GM08714 (cell line): ENCODE measurements around the gene TCTN2.
A peak's percentile ranks its signal among the peaks of the same experiment; 100 is the strongest.

Experiments used
- H3K4me3 ChIP-seq: fragments of 200-500 bp; sonication (Bioruptor generic); 2 replicates; pipeline ENCODE4 v1.5.1; 2014; ENCODE audit warnings: mild to moderate bottlenecking, low read length, inconsistent platforms
- ZNF274 ChIP-seq: IDR thresholded peaks from 2 replicates; pipeline ENCODE4 v1.6.1; 2012; ENCODE audit warnings: mild to moderate bottlenecking, low read depth, low read length

Gene TCTN2

DNA sequence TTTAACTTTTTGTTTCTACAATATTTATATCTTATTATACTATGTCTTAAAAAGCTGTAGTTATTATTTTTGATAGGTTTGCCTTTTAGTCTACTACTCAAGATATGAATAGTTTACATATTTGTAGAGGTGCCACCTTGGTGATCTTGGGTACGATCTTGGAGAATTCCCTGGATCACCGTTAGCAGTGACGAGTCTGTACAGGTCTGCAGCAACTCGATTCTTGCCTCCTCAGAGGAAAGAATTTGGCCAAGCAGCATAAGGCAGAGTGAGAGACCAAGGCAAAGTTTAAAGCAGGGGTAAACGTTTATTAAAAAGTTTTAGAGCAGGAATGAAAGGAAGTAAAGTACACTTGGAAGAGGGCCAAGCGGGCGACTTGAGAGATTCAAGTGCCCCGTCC lies 3.1 kb upstream of the TCTN2 start:
- no peak for TF ChIP-seq ZNF274
- no peak overlapping the region for H3K4me3 ChIP-seq

DNA sequence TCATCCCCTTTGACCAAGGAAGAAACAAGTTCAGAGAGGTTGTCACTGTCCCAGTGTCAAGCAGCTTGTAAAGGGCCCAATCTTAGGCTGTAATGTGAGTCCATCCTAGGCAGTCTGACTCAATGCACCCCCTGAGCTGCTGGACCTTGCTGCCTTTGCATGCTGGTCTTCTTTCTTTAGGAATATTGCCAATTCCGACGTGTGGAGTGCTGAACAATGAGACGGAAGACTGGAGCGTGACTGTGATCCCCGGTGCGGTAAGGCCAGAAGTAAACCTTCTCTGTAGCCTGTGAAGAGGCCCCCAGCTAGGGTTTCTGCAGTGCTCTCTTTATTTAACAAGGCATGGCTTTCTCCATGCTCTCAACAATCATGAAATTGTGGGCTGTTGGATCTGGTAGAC lies 963 bp downstream of the TCTN2 start:
- no peak overlapping the region for H3K4me3 ChIP-seq
- TF ChIP-seq ZNF274, result no peak

DNA sequence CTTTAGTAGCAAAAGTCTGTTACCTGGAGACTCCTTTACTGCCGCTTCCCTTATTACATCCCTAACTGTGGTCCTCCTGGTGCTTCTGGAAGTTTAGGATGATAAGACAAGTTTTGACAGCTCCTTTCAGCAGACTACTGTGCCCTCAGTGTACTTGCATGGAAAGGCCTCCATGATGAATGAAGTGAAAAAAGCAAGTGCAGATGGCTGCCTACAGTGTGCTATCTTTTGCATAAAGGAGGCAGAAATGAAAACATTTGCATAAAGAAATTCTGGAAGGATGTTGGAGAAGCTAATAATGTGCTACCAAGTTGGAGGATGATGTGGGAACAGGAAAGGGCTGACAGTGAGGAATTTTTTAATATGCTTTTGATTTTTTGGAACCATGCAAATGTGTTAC lies 4.5 kb downstream of the TCTN2 start:
- no peak for TF ChIP-seq ZNF274
- H3K4me3 ChIP-seq, result no peak overlapping the region

DNA sequence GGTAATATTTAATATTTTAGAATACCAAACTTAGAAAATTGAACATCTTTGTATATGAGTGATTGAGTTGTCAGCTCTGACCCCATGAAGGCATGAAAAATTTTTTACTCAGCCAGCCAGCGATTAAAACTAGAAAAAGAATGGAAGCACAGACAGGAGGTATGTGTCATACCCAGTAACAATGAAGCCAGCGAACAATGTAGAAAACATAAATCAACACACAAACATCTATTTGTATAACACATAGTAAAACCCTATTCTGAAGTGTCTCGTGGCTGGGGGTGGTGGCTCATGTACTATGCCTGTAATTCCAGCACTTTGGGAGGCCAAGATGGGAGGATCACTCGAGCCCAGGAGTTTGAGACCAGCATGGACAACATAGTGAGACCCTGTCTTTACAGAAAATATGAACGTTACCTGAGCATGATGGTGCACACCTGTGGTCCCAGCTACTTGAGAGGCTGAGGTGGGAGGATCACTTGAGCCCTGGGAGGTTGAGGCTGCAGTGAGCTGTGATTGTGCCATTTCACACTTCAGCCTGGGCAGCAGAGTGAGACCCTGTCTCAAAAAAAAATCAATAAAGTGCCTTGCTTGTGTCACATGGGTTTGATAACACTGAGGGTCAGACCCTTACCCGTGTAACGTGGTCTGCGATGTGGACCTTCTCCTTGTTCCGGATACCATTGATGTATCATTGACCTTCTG lies 5.9 kb downstream of the TCTN2 start:
- no peak overlapping the region for H3K4me3 ChIP-seq
- no peak for TF ChIP-seq ZNF274

DNA sequence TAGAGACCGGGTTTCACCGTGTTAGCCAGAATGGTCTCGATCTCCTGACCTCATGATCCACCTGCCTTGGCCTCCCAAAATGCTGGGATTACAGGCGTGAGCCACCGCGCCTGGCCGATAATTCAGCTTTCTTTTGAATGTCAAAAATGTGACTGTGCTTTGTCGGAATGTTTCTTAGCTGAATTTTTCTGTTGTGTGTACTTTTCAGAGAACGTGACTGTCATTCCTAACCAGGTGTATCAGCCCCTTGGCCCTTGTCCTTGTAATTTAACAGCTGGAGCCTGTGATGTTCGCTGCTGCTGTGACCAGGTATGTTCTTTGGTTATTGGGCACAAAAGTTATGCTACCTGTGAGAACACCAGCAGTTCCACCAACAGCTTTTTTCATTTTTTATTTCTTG lies 8.1 kb downstream of the TCTN2 start:
- no peak overlapping the region for H3K4me3 ChIP-seq
- TF ChIP-seq ZNF274, result no peak

DNA sequence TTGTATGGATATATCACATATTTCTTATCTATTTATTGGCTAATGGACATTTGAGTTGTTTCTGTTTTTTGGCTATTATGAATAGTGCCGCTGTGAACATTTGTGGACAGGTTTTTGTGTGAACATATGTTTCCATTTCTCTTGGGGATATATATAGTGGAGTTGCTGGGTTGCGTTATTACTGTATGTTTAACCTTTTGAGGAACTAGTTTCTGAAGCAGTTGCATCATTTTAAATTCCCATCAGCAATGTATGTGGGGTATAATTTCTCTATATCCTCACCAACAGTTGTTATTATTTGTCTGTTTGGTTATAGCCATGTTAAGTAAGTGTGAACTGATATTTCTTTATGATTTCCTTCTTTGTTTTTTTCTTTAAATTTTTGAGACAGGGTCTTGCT lies 10.7 kb downstream of the TCTN2 start:
- TF ChIP-seq ZNF274, result no peak
- H3K4me3 ChIP-seq, result no peak overlapping the region

DNA sequence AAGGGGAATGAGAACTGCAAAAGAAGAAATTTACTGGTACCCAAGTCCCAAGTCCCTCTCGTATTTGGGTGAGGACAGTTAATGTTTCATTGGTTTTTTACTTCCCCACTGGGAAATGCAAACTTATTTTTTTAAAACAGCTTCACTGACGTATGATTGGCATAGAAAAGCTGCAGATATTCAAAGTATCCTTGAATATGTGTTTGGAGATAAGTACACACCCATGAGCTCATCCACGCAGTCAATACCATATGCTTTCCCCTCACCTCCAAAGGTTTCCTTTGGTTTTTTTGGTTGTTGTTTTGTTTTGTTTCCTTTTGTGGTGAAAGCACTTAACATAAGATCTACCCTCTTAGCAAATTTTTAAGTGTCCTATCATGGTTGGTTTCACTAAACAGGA lies 13.1 kb downstream of the TCTN2 start:
- no peak overlapping the region for H3K4me3 ChIP-seq
- no peak for TF ChIP-seq ZNF274

DNA sequence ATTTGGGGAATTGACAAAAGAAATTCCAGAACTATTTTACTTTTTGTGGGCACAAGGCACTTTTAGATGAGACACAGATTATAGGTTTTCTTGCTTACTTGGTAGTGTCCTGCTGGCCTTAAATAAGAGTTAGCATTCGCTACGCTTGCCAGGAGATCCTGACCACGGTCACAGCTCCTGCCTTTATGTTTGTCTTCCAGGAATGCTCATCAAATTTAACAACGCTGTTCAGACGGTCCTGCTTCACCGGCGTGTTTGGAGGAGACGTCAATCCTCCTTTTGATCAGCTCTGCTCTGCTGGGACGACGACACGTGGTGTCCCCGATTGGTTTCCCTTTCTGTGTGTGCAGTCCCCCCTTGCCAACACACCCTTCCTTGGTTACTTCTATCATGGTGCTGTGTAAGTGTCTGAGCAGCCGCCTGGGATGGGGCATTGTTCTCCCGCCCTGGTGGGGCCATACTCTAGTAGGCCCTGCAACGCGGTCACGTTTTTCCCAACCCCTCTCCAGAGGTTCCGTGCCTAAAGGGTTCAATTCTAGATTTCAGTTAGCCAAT lies 15.8 kb downstream of the TCTN2 start:
- TF ChIP-seq ZNF274, result no peak

DNA sequence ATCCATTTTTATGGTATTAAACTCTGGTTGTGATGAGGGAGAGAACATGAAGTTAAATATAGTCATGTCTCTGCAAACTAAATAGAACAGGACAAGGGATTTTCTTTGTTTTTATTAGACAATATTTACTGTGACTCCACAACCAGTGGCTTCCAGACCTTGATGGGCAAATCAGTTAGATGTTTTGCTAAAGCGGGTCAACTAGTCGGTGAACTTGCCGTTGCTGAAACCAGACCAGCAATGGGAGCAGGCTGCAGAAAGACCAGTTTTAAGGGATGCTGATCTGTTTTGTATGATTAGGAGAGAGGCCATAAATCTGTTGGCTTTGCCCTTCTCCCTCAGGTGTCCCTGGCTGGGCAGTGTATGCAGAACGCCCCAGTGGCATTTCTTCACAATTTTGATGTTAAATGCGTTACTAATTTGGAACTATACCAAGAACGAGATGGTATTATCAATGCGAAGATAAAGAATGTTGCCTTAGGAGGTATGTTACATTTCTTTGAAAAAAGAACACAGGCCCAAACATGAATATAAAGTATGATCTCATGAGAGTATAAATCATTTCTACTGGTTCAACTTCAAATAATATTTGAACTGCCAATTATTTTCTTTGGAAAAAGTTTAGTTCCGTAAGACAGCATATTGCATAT lies 19.4 kb downstream of the TCTN2 start:
- no peak for TF ChIP-seq ZNF274
- H3K4me3 ChIP-seq, result no peak overlapping the region

More for the DNA sequence above, 15.8 kb downstream of the TCTN2 start:
- no peak overlapping the region for H3K4me3 ChIP-seq

DNA sequence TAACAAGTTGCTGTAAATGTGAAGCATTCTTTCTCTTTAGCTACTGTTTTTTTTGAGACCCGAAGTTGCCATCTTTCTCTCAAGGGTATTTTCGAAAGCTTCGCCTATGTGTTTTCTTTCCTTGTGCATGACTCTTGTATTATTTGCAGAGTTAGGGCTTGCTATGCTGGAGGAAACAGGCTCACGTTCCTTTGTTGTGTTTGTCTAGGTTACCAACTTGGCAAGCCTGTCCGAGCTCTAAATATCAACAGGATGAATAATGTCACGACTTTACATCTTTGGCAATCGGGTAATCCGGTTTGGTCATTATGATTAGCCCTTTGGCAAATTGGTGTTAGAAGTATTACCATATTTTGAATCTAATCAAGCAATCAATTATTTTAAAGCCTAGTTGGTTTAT lies 25.3 kb downstream of the TCTN2 start:
- TF ChIP-seq ZNF274, result no peak

DNA sequence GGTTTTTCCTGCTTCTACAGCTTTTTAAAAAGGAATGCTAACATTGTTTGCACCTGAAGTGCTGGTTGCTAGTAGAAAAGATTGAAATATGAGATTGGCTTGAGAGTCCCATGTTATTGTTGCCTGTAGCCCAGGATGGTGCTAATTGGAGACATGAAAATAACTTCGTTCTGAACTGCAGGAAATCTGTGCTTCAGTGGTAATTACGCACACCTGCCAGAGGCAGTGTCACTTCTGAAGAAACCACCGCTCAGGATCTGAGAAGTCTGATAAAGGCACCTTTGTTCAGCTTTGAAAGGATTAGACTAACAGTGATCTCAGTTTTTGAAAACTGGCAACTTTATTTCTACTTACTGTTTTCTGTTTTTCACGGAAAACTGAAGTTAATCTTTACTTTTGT lies 25.7 kb downstream of the TCTN2 start:
- H3K4me3 ChIP-seq, result no peak overlapping the region
- TF ChIP-seq ZNF274, result no peak

More for the DNA sequence above, 25.3 kb downstream of the TCTN2 start:
- H3K4me3 ChIP-seq, result no peak overlapping the region

DNA sequence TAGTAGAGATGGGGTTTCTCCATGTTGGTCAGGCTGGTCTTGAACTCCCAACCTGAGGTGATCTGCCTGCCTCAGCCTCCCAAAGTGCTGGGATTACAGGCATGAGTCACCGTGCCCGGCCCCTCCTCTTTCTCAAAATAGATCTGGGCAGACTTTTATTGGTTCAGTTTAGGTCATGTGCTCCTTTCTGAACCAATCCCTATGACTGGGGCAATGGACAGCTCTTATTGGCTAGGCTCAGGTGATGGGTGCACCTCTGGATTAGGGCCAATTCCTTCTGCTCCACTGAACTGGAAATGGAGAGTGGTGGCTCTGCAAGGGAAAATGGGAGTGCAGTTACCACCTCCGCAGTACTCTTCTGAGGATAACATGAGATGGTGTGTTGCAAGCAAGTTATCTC lies 35.0 kb downstream of the TCTN2 start:
- no peak overlapping the region for H3K4me3 ChIP-seq
- TF ChIP-seq ZNF274, result no peak

DNA sequence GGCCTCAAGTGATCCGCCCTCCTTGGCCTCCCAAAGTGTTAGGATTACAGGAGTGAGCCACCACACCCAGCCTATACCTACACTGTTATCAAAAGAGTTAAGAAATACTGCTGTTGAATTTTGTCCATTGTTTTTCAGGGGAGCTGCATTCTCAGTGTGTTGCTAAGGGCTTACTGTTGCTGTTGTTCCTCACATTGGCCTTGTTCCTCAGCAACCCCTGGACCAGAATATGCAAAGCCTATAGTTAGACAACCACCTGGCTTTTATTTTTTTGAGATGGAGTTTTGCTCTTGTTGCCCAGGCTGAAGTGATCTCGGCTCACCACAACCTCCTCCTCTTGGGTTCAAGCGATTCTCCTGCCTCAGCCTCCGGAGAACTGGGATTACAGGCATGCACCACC lies 36.6 kb downstream of the TCTN2 start:
- TF ChIP-seq ZNF274, result no peak
- H3K4me3 ChIP-seq, result no peak overlapping the region

DNA sequence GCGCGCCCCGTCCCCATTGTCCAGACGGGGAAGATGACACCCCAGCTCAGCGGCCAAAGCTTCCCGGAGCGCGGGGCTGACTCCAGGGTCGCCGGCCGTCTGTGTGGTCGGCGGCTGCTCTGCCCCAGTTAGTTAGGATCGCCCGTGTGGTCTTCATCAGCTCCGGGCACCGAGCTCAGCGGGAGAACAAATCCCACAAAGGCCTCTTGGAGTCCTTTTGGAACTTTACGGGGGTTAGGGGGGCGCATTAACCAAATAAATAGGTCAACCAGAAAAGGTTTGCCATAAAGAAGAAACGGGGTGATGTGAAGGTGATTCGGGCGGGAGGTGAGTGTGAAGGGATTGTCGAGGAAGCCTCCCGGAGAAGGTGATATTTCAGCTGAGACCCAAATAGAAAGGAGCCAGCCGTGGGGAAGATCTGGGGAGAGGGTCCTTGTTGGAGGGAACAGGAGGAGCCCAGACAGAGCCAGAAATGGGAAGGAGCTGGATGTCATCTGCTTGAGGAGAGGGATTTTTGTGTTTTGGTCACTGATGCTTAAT lies 41.9 kb downstream of the TCTN2 start:
- peak overlapping the region; percentile 92 for H3K4me3 ChIP-seq
- TF ChIP-seq ZNF274, result no peak

DNA sequence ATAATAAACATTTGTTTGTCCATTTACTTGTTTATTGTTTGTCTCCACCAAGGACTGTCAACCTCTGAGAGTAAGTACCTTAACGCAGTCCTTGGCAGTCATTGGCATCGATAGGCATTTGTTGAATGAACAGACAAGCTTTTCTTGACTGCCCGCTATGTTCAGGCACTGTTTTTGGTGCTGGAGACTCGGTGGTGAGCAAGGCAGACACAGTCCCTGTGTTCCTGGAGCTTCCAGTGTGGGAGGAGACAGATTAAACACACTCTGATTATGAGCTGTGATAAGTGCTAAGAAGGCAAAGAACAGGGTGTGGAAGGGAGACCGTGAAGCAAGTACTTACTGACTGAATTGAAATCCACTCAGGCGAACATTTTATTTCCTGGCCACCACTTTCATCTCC lies 42.5 kb downstream of the TCTN2 start:
- peak overlapping the region; percentile 92 for H3K4me3 ChIP-seq
- no peak for TF ChIP-seq ZNF274
